GM19438 (cell line): Measurements from ENCODE around the gene LUZP1.

Source experiments
- ATAC-seq: cut with Tn5 transposase; IDR thresholded peaks from one replicate; pipeline ENCODE4 v1.9.1; 2021; ENCODE audit warnings: low read depth; ENCODE audit not compliant: unreplicated experiment

The LUZP1 gene

GRCh38 chr1:23091545-23091944, 77.1 kb downstream of the LUZP1 start:
- ATAC-seq, result no peak

GRCh38 chr1:23090056-23090455, 78.6 kb downstream of the LUZP1 start:
- no peak for ATAC-seq

- ATAC-seq, result no peak
Observed at GRCh38 chr1:23088027-23088426, 80.6 kb downstream of the LUZP1 start.

- ATAC-seq, result no peak
Observed at GRCh38 chr1:23085696-23086095, 83.0 kb downstream of the LUZP1 start.

- ATAC-seq, result no peak
Observed at GRCh38 chr1:23084880-23085279, 83.8 kb downstream of the LUZP1 start.

- no peak for ATAC-seq
Observed at GRCh38 chr1:23083714-23084480, 84.8 kb downstream of the LUZP1 start.

GRCh38 chr1:23081376-23081775, 87.3 kb downstream of the LUZP1 start:
- ATAC-seq, result no peak

GRCh38 chr1:23080885-23081284, 87.8 kb downstream of the LUZP1 start:
- ATAC-seq, result no peak

- no peak for ATAC-seq
Observed at GRCh38 chr1:23079025-23079424, 89.6 kb downstream of the LUZP1 start.

GRCh38 chr1:23074012-23074411, 94.6 kb downstream of the LUZP1 start:
- ATAC-seq, result no peak

GRCh38 chr1:23069675-23070074, 99.0 kb downstream of the LUZP1 start:
- ATAC-seq, result no peak

- ATAC-seq, result no peak
Observed at GRCh38 chr1:23069149-23069548, 99.5 kb downstream of the LUZP1 start.

- no peak for ATAC-seq
Observed at GRCh38 chr1:23066075-23066474, 102.6 kb downstream of the LUZP1 start.

- ATAC-seq, result no peak
Observed at GRCh38 chr1:23065385-23065784, 103.3 kb downstream of the LUZP1 start.

GRCh38 chr1:23062271-23062670, 106.4 kb downstream of the LUZP1 start:
- no peak for ATAC-seq

GRCh38 chr1:23057301-23057700, 111.4 kb downstream of the LUZP1 start:
- ATAC-seq, result no peak

- no peak for ATAC-seq
Observed at GRCh38 chr1:23051290-23051909, 117.3 kb downstream of the LUZP1 start.

- ATAC-seq, result no peak
Observed at GRCh38 chr1:23050201-23050600, 118.5 kb downstream of the LUZP1 start.

- no peak for ATAC-seq
Observed at GRCh38 chr1:23044035-23044434, 124.6 kb downstream of the LUZP1 start.

GRCh38 chr1:23040509-23040908, 128.1 kb downstream of the LUZP1 start:
- no peak for ATAC-seq

GRCh38 chr1:23039308-23039826, 129.3 kb downstream of the LUZP1 start:
- ATAC-seq, result no peak
